GM13977 (cell line): ENCODE data around the gene MXRA8.

Source experiments
- DNase-seq: peaks from one replicate; pipeline ENCODE4 v3.0.0; 2012; ENCODE audit warnings: low spot score
- CTCF ChIP-seq: IDR thresholded peaks from 2 replicates; pipeline ENCODE4 v1.5.1; 2012; ENCODE audit warnings: mild to moderate bottlenecking, control low read depth; ENCODE audit not compliant: insufficient read depth; ENCODE audit errors: extremely low read depth, missing control alignments
- in situ Hi-C: fragments of 300-500 bp; cut with MboI; formaldehyde crosslinking; loops from one replicate; pipeline ENCODE4 v1.12.0; 2022; ENCODE audit warnings: low sequenced_read_pairs, low pct_unique_long_range_greater_than_20kb, mixed read lengths, inconsistent platforms; ENCODE audit not compliant: unreplicated experiment

Gene MXRA8

GRCh38 chr1:1402072-1402900, 43.9 kb upstream of the MXRA8 start:
- peak; percentile 68 for TF ChIP-seq CTCF
- no peak for DNase-seq
- in situ Hi-C loops: no loop called here

DNA sequence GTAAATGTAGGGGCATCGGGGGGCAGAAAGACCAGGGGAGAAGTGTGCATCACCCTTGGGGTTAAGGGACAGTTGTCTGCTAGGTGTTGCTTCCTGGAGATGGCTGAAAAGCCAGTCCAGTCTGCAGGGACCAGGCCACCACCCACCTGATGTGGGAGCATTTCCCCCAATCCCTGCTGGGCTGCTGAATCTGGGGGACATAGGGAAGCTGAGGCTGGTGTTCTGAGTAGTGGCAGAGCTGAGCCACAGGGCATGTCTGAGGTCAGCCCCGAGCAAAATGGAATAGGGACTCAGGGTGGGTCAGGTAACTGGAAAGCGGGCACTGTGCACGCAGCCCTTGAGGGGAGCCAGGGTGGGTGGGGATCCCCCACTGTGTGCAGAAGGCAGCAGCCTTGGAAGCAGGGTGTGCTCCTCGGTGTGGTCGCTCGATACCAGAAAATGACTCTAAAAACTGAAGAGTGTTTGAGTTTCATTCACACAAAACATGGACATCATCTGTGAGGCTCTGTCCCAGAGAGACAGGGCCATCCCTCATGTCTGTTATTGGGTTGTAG, 43.2 kb upstream of the MXRA8 start:
- TF ChIP-seq CTCF: no peak
- in situ Hi-C loops: no loop called here
- DNase-seq: no peak

DNA sequence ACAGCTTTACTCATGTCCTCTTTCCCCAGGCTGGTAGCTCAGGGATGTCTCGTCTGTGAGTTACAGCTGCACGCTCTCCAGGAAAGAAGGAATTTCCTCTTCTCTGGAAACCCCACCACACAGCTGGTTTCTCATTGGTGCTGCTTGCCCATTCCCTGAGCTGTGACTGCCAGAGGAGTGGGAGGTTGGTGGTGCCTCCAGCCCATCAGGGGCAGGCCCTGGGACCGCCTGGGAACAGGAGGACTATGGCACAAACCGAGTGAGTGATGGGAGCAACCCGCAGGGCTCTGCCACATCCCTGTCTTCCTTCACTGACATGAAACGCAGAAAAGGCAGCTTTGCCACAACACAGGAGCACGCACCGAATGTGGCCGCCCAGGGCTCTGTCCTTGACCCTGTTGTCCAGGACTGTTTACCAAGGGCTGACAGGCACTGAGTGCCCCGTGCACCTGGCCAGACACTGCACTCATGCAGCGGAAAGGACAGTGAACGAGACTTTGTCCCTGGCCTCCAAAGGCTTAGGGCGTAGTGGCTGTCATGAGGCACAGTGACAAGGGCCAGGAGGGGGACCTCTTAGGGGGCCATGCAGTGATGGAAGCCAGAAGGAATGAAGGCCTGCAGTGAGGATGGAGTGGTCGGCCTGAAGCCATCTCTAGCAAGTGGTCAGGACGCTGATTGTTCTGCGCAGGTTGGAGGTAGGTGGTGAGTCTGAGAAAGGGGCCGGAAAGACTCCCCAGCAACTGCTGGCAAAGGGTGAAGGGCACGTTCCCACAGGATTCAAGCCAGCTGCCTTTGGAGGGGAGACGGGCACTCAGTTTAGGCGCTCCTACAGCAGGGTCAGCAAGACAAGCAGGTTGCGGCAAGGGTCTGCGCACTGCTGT, 42.5 kb upstream of the MXRA8 start:
- in situ Hi-C loops: no loop called here
- no peak for TF ChIP-seq CTCF
- no peak for DNase-seq

GRCh38 chr1:1399872-1400575, 41.7 kb upstream of the MXRA8 start:
- in situ Hi-C loops: no loop called here
- TF ChIP-seq CTCF: no peak
- no peak for DNase-seq

GRCh38 chr1:1399187-1399871, 41.0 kb upstream of the MXRA8 start, which contains the start of gene CCNL2:
TSS of gene CCNL2 (minus strand) at chr1:1399335. CDS start at chr1:1399306, 29 bp downstream.
- peak; percentile 99 for DNase-seq
- in situ Hi-C loops: no loop called here
- peak; percentile 30 for TF ChIP-seq CTCF
